NT2/D1 (cell line): ENCODE results near the gene PRXL2C.

Experiments used
- SUZ12 ChIP-seq: IDR thresholded peaks from 2 replicates; pipeline ENCODE4 v1.6.1; 2011; ENCODE audit not compliant: insufficient read length, insufficient read depth; ENCODE audit errors: extremely low read depth
- YY1 ChIP-seq: IDR thresholded peaks from 2 replicates; pipeline ENCODE4 v1.6.1; 2011; ENCODE audit not compliant: insufficient read length, insufficient read depth

DNA sequence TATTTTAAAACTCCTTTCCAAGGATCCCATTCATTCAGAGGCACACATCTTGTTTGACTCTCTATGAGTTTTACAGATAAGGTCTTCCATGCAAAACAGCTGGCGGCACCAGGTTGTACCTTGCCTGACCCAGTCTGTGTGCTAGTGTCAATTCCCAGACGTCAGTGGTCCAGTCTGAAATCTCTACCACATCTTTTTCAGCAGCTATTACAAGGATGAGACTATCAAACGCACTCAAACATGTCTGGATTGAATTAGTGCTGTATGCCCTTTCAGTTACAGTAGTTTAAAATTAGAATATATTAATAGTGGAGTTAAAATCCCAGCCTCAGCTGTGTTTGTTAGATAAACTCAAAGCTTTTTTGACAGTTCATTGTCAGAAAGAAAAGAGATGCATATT lies 47.1 kb downstream of the PRXL2C start:
- TF ChIP-seq SUZ12: no peak
- no peak for TF ChIP-seq YY1
